Measurements from ENCODE around the gene MBNL2. TPM values are rescaled to one million over a fixed set of nuclear protein-coding genes. Genes with fewer than 3 reads are reported as not detected.

Gene MBNL2
- total and polyA plus RNA-seq, 2 of the 4 experiments (the other 2 are of a cell fraction), result 26.9 to 103 TPM

- TF ChIP-seq MAFK (IDR thresholded peaks at IDR 0.05; ENCODE audit: low read depth, low read length), result no peak
- TF ChIP-seq MXI1 (IDR thresholded peaks at IDR 0.05; ENCODE audit: borderline replicate concordance, low read depth, low read length), result no peak
- TF ChIP-seq BHLHE40 (IDR thresholded peaks at IDR 0.05; ENCODE audit: low read depth, low read length), result no peak
- no peak for TF ChIP-seq FOS (IDR thresholded peaks at IDR 0.05; ENCODE audit: low read depth, low read length)
- no peak for TF ChIP-seq RFX5 (IDR thresholded peaks at IDR 0.05; ENCODE audit: low read depth, low read length)
- no peak for TF ChIP-seq RCOR1 (IDR thresholded peaks at IDR 0.05; ENCODE audit: insufficient replicate concordance, low read length)
- TF ChIP-seq ELK1 (IDR thresholded peaks at IDR 0.05; ENCODE audit: borderline replicate concordance, low read depth, low read length), result no peak
- TF ChIP-seq CEBPB (IDR thresholded peaks at IDR 0.05; ENCODE audit: low read depth, low read length), result no peak
- TF ChIP-seq MAZ (IDR thresholded peaks at IDR 0.05; ENCODE audit: borderline replicate concordance, low read depth, low read length), result no peak
- no peak for TF ChIP-seq POLR2A (IDR thresholded peaks at IDR 0.05; ENCODE audit: low read depth, low read length)
- no peak for TF ChIP-seq SMC3 (IDR thresholded peaks at IDR 0.05; ENCODE audit: low read depth, low read length)
- no peaks in the 10 kb centered on the region for H3K9me3 ChIP-seq (ENCODE audit: control insufficient read depth, insufficient read depth, low read length)
- H3K36me3 ChIP-seq (ENCODE audit: control insufficient read depth, insufficient read depth, low read length), result peaks cover 27% of the 10 kb centered on the region
- no peak overlapping the region for H2BK5ac ChIP-seq (ENCODE audit: low read depth, low read length, poor library complexity, severe bottlenecking)
- H4K20me1 ChIP-seq (ENCODE audit: insufficient read depth, low read length), result no peaks in the 10 kb centered on the region
- no peak overlapping the region for H4K5ac ChIP-seq (ENCODE audit: low read depth, low read length)
- H3K4ac ChIP-seq (ENCODE audit: low read depth, low read length), result no peak overlapping the region
- no peak overlapping the region for H2AK9ac ChIP-seq (replicated peaks; ENCODE audit: low read depth, low read length, poor library complexity)
- H3K4me2 ChIP-seq (ENCODE audit: low read depth, low read length), result no peak overlapping the region
- ChIA-PET CTCF (interaction anchor here (0.9 kb wide), 1 partner anchor 21 kb away, joined by 3 read pairs; no protein-coding TSS in a partner anchor), POLR2A (ENCODE audit: unreplicated experiment) (no interaction called here)
- no peak overlapping the region for H2BK120ac ChIP-seq (ENCODE audit: low read depth, low read length)
- H3K27ac ChIP-seq (ENCODE audit: insufficient read depth, low read length), result no peak overlapping the region
- in situ Hi-C loops (cut with MboI; ENCODE audit: low sequenced_read_pairs) (no loop called here), dilution Hi-C loops (cut with HindIII; ENCODE audit: low sequenced_read_pairs, unreplicated experiment) (no loop called here), intact Hi-C loops (cut with micrococcal nuclease) (no loop called here)
- H3K4me3 ChIP-seq (ENCODE audit: insufficient read depth, low read depth, low read length), result no peak overlapping the region
- no peak overlapping the region for H3K9ac ChIP-seq (ENCODE audit: low read depth, low read length)
- H2AFZ ChIP-seq (replicated peaks; ENCODE audit: low read length, poor library complexity), result no peak overlapping the region
- no peak overlapping the region for H3K23ac ChIP-seq (ENCODE audit: low read depth, low read length)
- no peak overlapping the region for H3K56ac ChIP-seq (ENCODE audit: extremely low read depth, insufficient read depth, low read length)
- H2BK15ac ChIP-seq (ENCODE audit: low read depth, low read length), result no peak overlapping the region
- H3K14ac ChIP-seq (replicated peaks; ENCODE audit: low read depth, low read length), result no peak overlapping the region
- H4K91ac ChIP-seq (ENCODE audit: insufficient read depth, low read depth, low read length), result no peak overlapping the region
- H2AK5ac ChIP-seq (ENCODE audit: low read depth, low read length), result no peak overlapping the region
- H3K4me1 ChIP-seq (ENCODE audit: control insufficient read depth, insufficient read depth, low read length), result peaks cover 3% of the 10 kb centered on the region; the same call in 1 of the 2 replicates
- H3K27me3 ChIP-seq (ENCODE audit: control insufficient read depth, insufficient read depth, low read length), result no peaks in the 10 kb centered on the region
- peaks cover 25 to 53% of the 10 kb centered on the region in 2 experiments; a peak in 3 of 4 replicates for H3K79me1 ChIP-seq (ENCODE audit: low read depth in 1 of 2, low read length in 2 of 2)
- no peak overlapping the region; the same call in 1 of the 2 replicates for H3K18ac ChIP-seq (ENCODE audit: low read depth, low read length)
- H2BK20ac ChIP-seq (ENCODE audit: low read depth, low read length), result no peak overlapping the region
- peaks cover 10% of the 10 kb centered on the region for H3K9me1 ChIP-seq (ENCODE audit: insufficient read depth, low read length)
- BruUV-seq (replicated peaks), result no TSS peak
- peak; percentile 45 for ATAC-seq (ENCODE audit: low read depth)
- H4K8ac ChIP-seq (ENCODE audit: low read depth in 2 of 2, low read length in 2 of 2), result no peak overlapping the region
- peak; percentile 17 for DNase-seq
Observed at GRCh38 chr13:97385146-97385545, 163.0 kb downstream of the MBNL2 start.

All from IMR-90 (cell line).